H9 (cell line): ENCODE data around the gene ILF2. TPM values are rescaled to one million over a fixed set of nuclear protein-coding genes. Genes with fewer than 3 reads are reported as not detected.

Experiments used
- DNase-seq: peaks from one replicate; pipeline ENCODE4 v3.0.0-alpha.2; 2017
- H2AFZ ChIP-seq: one replicate; pipeline ENCODE4 v1.6.1; 2013; ENCODE audit warnings: mild to moderate bottlenecking, low read length, control low read depth, moderate library complexity
- H2AK5ac ChIP-seq: 2 replicates; pipeline ENCODE4 v1.6.1; 2013; ENCODE audit warnings: low read length, control low read depth, mixed read lengths; ENCODE audit not compliant: insufficient read length
- H2BK120ac ChIP-seq: one replicate; pipeline ENCODE4 v1.6.1; 2013; ENCODE audit warnings: low read depth, mild to moderate bottlenecking, low read length, control low read depth, inconsistent platforms; ENCODE audit not compliant: poor library complexity, severe bottlenecking
- H2BK12ac ChIP-seq: 2 replicates; pipeline ENCODE4 v1.6.1; 2013; ENCODE audit warnings: low read length, control low read depth, mixed read lengths, low read depth; ENCODE audit not compliant: insufficient read length
- H2BK15ac ChIP-seq: 2 replicates; pipeline ENCODE4 v1.6.1; 2013; ENCODE audit warnings: low read depth, low read length, control low read depth
- H2BK20ac ChIP-seq: one replicate; pipeline ENCODE4 v1.6.1; 2013; ENCODE audit warnings: low read depth, mild to moderate bottlenecking, low read length, control low read depth, inconsistent platforms; ENCODE audit not compliant: poor library complexity, severe bottlenecking
- H2BK5ac ChIP-seq: 2 replicates; pipeline ENCODE4 v1.6.1; 2013; ENCODE audit warnings: low read length, control low read depth, mixed read lengths; ENCODE audit not compliant: insufficient read length
- H3K14ac ChIP-seq: 2 replicates; pipeline ENCODE4 v1.6.1; 2013; ENCODE audit warnings: low read length, control low read depth; ENCODE audit not compliant: insufficient read depth
- H3K18ac ChIP-seq: 2 replicates; pipeline ENCODE4 v1.6.1; 2013; ENCODE audit warnings: low read depth, mild to moderate bottlenecking, mixed read lengths, low read length, control low read depth; ENCODE audit not compliant: insufficient read length
- H3K23ac ChIP-seq: 2 replicates; pipeline ENCODE4 v1.6.1; 2013; ENCODE audit warnings: low read length, control low read depth, mixed read lengths, low read depth; ENCODE audit not compliant: insufficient read length
- H3K23me2 ChIP-seq: 2 replicates; pipeline ENCODE4 v1.6.1; 2013; ENCODE audit warnings: low read depth, mild to moderate bottlenecking, mixed read lengths, low read length, control low read depth; ENCODE audit not compliant: insufficient read length, poor library complexity, severe bottlenecking
- H3K27ac ChIP-seq: 2 replicates; pipeline ENCODE4 v1.5.1; 2013; ENCODE audit warnings: low read length, control low read depth, mixed read lengths, low read depth; ENCODE audit not compliant: insufficient read length
- H3K27me3 ChIP-seq: 2 replicates; pipeline ENCODE4 v1.6.1; 2013; ENCODE audit warnings: low read length, control low read depth, inconsistent platforms; ENCODE audit not compliant: insufficient read depth
- H3K4ac ChIP-seq: 2 replicates; pipeline ENCODE4 v1.6.1; 2013; ENCODE audit warnings: low read depth, mild to moderate bottlenecking, control low read depth, inconsistent platforms, low read length, moderate library complexity
- H3K4me1 ChIP-seq: 2 replicates; pipeline ENCODE4 v1.6.1; 2013; ENCODE audit warnings: low read length, control low read depth, inconsistent platforms; ENCODE audit not compliant: insufficient read depth
- H3K4me2 ChIP-seq: 2 replicates; pipeline ENCODE4 v1.6.1; 2013; ENCODE audit warnings: low read length, control low read depth, mixed read lengths; ENCODE audit not compliant: insufficient read length, insufficient read depth
- H3K56ac ChIP-seq: 2 replicates; pipeline ENCODE4 v1.6.1; 2013; ENCODE audit warnings: low read depth, mild to moderate bottlenecking, mixed read lengths, low read length, control low read depth; ENCODE audit not compliant: insufficient read length
- H3K79me1 ChIP-seq: 2 replicates; pipeline ENCODE4 v1.6.1; 2013; ENCODE audit warnings: low read depth, mild to moderate bottlenecking, moderate library complexity, low read length, control low read depth, inconsistent platforms; ENCODE audit not compliant: insufficient read depth, poor library complexity, severe bottlenecking
- H3K79me2 ChIP-seq: 2 replicates; pipeline ENCODE4 v1.6.1; 2013; ENCODE audit warnings: low read length, control low read depth, inconsistent platforms; ENCODE audit not compliant: insufficient read depth
- H3K9ac ChIP-seq: 2 replicates; pipeline ENCODE4 v1.6.1; 2013; ENCODE audit warnings: low read length, control low read depth, mixed read lengths; ENCODE audit not compliant: insufficient read length; ENCODE audit errors: extremely low read depth
- H3K9me3 ChIP-seq: one replicate; pipeline ENCODE4 v1.6.1; 2013; ENCODE audit warnings: low read depth, low read length, inconsistent platforms; ENCODE audit not compliant: control insufficient read depth
- H3T11ph ChIP-seq: one replicate; pipeline ENCODE4 v1.6.1; 2013; ENCODE audit warnings: mild to moderate bottlenecking, low read length, control low read depth, inconsistent platforms
- H4K20me1 ChIP-seq: one replicate; pipeline ENCODE4 v1.6.1; 2013; ENCODE audit not compliant: control insufficient read depth, insufficient read length, insufficient read depth
- H4K5ac ChIP-seq: 2 replicates; pipeline ENCODE4 v1.6.1; 2013; ENCODE audit warnings: low read depth, mild to moderate bottlenecking, mixed read lengths, low read length, control low read depth; ENCODE audit not compliant: insufficient read length
- H4K8ac ChIP-seq: replicated peaks from 2 replicates; pipeline ENCODE4 v1.6.1; 2013; ENCODE audit warnings: low read length, control low read depth, mixed read lengths, low read depth; ENCODE audit not compliant: insufficient read length
- H4K91ac ChIP-seq: 2 replicates; pipeline ENCODE4 v1.6.1; 2013; ENCODE audit warnings: low read depth, mild to moderate bottlenecking, moderate library complexity, mixed read lengths, low read length, control low read depth; ENCODE audit not compliant: insufficient read length
- H3K27ac Mint-ChIP-seq, 3 experiments: 2 replicates in 2 of 3; 3 replicates in 1 of 3; pipeline ENCODE4 v1.8.0; 2020 to 2021; ENCODE audit warnings: mixed read lengths in 3 of 3, mild to moderate bottlenecking in 1 of 3, moderate library complexity in 1 of 3
- H3K27me3 Mint-ChIP-seq: 2 replicates; pipeline ENCODE4 v1.8.0; 2021; ENCODE audit warnings: low read depth, mild to moderate bottlenecking, moderate library complexity, mixed read lengths
- H3K36me3 Mint-ChIP-seq, 3 experiments: 2 replicates in 2 of 3; 3 replicates in 1 of 3; pipeline ENCODE4 v1.8.0; 2020 to 2021; ENCODE audit warnings: low read depth in 3 of 3, mixed read lengths in 3 of 3; ENCODE audit not compliant: insufficient read depth in 1 of 3
- H3K4me1 Mint-ChIP-seq, 2 experiments: 2 replicates each; pipeline ENCODE4 v1.8.0; 2020; ENCODE audit warnings: mixed read lengths in 2 of 2
- H3K4me3 Mint-ChIP-seq, 2 experiments: 2 replicates in 1 of 2; 3 replicates in 1 of 2; pipeline ENCODE4 v1.8.0; 2020 to 2021; ENCODE audit warnings: mild to moderate bottlenecking in 2 of 2, mixed read lengths in 2 of 2, moderate library complexity in 1 of 2
- H3K9me3 Mint-ChIP-seq, 2 experiments: 2 replicates in 1 of 2; 3 replicates in 1 of 2; pipeline ENCODE4 v1.8.0; 2020; ENCODE audit warnings: mild to moderate bottlenecking in 2 of 2, mixed read lengths in 2 of 2, moderate library complexity in 1 of 2
- CTCF ChIP-seq: fragments of 200-600 bp; sonication (generic); conservative IDR thresholded peaks from 3 replicates; pipeline ENCODE4 v1.8.0; 2021; ENCODE audit warnings: antibody characterized with exemption, mild to moderate bottlenecking
- WGBS: extraction: QIAGEN DNeasy Blood & Tissue Kit; methylation state at CpG from one replicate; pipeline ENCODE4 v1.1.7; 2013; ENCODE audit warnings: missing lambda C conversion rate, low lambda C conversion rate, mixed read lengths; ENCODE audit not compliant: insufficient read length; ENCODE audit errors: extremely low coverage; 5-methylcytosine and 5-hydroxymethylcytosine counted together
- total RNA-seq: library from RNA; stranded (reverse); gene quantifications from 2 replicates; pipeline ENCODE4 v1.2.1, GENCODE V29; 2021

Gene ILF2
- total RNA-seq, 1 experiment from 2014 or later: 357 TPM

DNA sequence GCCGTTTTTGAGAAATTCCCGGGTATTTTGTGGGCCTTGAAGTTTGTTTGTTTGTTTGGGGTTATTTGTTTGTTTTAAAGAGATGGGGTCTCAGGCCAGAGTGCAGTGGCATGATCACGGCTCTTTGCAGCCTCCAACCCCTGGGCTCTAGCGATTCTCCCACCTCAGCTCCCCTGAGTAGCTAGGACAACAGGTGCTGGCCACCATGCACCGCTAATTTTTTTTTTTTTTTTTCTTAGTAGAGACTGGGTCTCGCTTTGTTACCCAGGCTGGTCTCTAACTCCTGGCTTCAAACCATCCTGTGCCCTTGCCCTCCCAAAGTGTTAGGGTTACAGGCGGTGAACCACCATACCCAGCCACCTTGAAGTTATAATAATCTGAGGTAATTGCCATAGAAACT lies 34.9 kb downstream of the ILF2 start:
- H3K4me1 ChIP-seq: no peaks in the 10 kb centered on the region
- Mint-ChIP-seq H3K27ac (peak overlapping the region in 2 of 3 experiments; percentile 63 to 83; a peak in 2 of 7 replicates), H3K9me3 (peaks cover 0 to 3% of the 10 kb centered on the region in 2 experiments; a peak in 1 of 5 replicates), H3K4me1 (peaks cover 13 to 16% of the 10 kb centered on the region in 2 experiments), H3K36me3 (peaks cover 39 to 67% (median 54%) of the 10 kb centered on the region in 3 experiments), H3K27me3 (no peaks in the 10 kb centered on the region), H3K4me3 (peak overlapping the region; percentile 75 to 99)
- peaks cover 4% of the 10 kb centered on the region; the same call in 1 of the 2 replicates for H3K79me2 ChIP-seq
- no peak overlapping the region for H3K4me2 ChIP-seq
- no peak overlapping the region for H2BK20ac ChIP-seq
- H3K23me2 ChIP-seq: peaks cover 12% of the 10 kb centered on the region
- no peak overlapping the region for H2BK120ac ChIP-seq
- H3K18ac ChIP-seq: no peak overlapping the region
- no peak overlapping the region for H2BK12ac ChIP-seq
- H3K9ac ChIP-seq: no peak overlapping the region
- H4K5ac ChIP-seq: no peak overlapping the region
- H3K4ac ChIP-seq: no peak overlapping the region
- no peak overlapping the region for H3K14ac ChIP-seq
- H3T11ph ChIP-seq: no peak overlapping the region
- H2BK15ac ChIP-seq: no peak overlapping the region
- H4K20me1 ChIP-seq: no peaks in the 10 kb centered on the region
- no peak overlapping the region for H2AK5ac ChIP-seq
- no peak overlapping the region for H3K23ac ChIP-seq
- H3K56ac ChIP-seq: no peak overlapping the region
- H3K79me1 ChIP-seq: no peaks in the 10 kb centered on the region
- WGBS: no CpG with 5 or more reads among the region's 7 CpGs
- no peak for TF ChIP-seq CTCF
- DNase-seq: no peak
- no peaks in the 10 kb centered on the region for H3K9me3 ChIP-seq
- no peak overlapping the region for H4K91ac ChIP-seq
- no peaks in the 10 kb centered on the region for H3K27me3 ChIP-seq
- H3K27ac ChIP-seq: no peak overlapping the region
- no peak overlapping the region for H4K8ac ChIP-seq
- no peak overlapping the region for H2BK5ac ChIP-seq
- no peak overlapping the region for H2AFZ ChIP-seq
